ENCODE data around the gene MRPL20. TPM values are rescaled to one million over a fixed set of nuclear protein-coding genes. Genes with fewer than 3 reads are reported as not detected.

The MRPL20 gene
- total and polyA plus RNA-seq, 4 experiments from 2014 or later: 119 to 202 (median 147) TPM

GRCh38 chr1:1435911-1436629 is 29.0 kb upstream of the MRPL20 start:
- H3K9me3 ChIP-seq (ENCODE audit: control insufficient read depth in 1 of 2, low read length in 2 of 2): no peaks in the 10 kb centered on the region
- Mint-ChIP-seq H3K27ac (no peak overlapping the region), H3K36me3 (no peaks in the 10 kb centered on the region), H3K4me3 (peak overlapping the region in 6 of 8 donors; percentile 21 to 72 (median 46)), H3K4me1 (peaks cover 0 to 8% (median 3%) of the 10 kb centered on the region in 4 donors), H3K27me3 (peaks cover 10 to 12% of the 10 kb centered on the region in 2 donors), H3K9me3 (no peaks in the 10 kb centered on the region)
- intact Hi-C loops (cut with micrococcal nuclease): no loop called here
- no peak overlapping the region for H3K4me3 ChIP-seq (ENCODE audit: low read length in 2 of 2)
- DNase-seq: peak in 1 of 5 donors; percentile 33
- CTCF ChIA-PET (ENCODE audit: partially characterized antibody): no interaction called here
- H3K27ac ChIP-seq (ENCODE audit: low read depth, low read length): no peak overlapping the region
- peaks cover 7% of the 10 kb centered on the region for H3K4me1 ChIP-seq (ENCODE audit: insufficient read depth, low read length)
- POLR2A ChIA-PET (ENCODE audit: partially characterized antibody): no interaction called here
- peaks cover 24% of the 10 kb centered on the region for H3K27me3 ChIP-seq (ENCODE audit: insufficient read depth, low read length)
- H3K36me3 ChIP-seq (ENCODE audit: insufficient read depth, low read length): no peaks in the 10 kb centered on the region

- CTCF ChIA-PET (ENCODE audit: partially characterized antibody): no interaction called here
- Mint-ChIP-seq H3K27me3 (peaks cover 7 to 10% of the 10 kb centered on the region in 2 donors), H3K27ac (no peak within 1 kb of the TSS), H3K36me3 (no peaks in the 10 kb centered on the region), H3K9me3 (no peaks in the 10 kb centered on the region), H3K4me3 (peak within 1 kb of the TSS in 6 of 8 donors; percentile 21 to 77 (median 49)), H3K4me1 (peaks cover 0 to 8% (median under 1%) of the 10 kb centered on the region in 4 donors)
- peaks cover 24% of the 10 kb centered on the region for H3K27me3 ChIP-seq (ENCODE audit: insufficient read depth, low read length)
- POLR2A ChIA-PET (ENCODE audit: partially characterized antibody): no interaction called here
- H3K27ac ChIP-seq (ENCODE audit: low read depth, low read length): no peak within 1 kb of the TSS
- intact Hi-C loops (cut with micrococcal nuclease): no loop called here
- peak; percentile 39 to 52 (median 43) for DNase-seq
- H3K4me3 ChIP-seq (ENCODE audit: low read length in 2 of 2): no peak within 1 kb of the TSS
- H3K4me1 ChIP-seq (ENCODE audit: insufficient read depth, low read length): peaks cover 7% of the 10 kb centered on the region
- H3K9me3 ChIP-seq (ENCODE audit: control insufficient read depth in 1 of 2, low read length in 2 of 2): no peaks in the 10 kb centered on the region
- H3K36me3 ChIP-seq (ENCODE audit: insufficient read depth, low read length): no peaks in the 10 kb centered on the region
These were observed 28.2 kb upstream of the MRPL20 start, which contains the start of gene VWA1 for GRCh38 chr1:1435106-1435903. Gene VWA1 (plus strand): TSS chr1:1435690. CDS start chr1:1435749, 59 bp downstream.

DNA sequence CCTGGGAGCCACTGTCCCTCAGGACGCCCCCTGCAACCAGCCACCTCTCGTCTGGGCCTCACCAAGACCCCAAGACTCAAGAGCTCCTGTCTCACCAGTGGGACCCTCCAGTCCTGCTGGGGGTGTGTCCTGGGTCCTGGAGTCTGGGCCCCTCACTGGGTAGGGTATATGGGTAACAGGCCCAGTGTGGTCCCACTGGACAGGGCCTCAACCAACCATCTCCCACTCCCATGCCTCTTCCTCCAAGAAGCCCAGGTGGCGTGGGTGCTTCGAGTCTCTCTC is 27.7 kb upstream of the MRPL20 start:
- H3K27ac ChIP-seq (ENCODE audit: low read depth, low read length): no peak overlapping the region
- CTCF ChIA-PET (ENCODE audit: partially characterized antibody): no interaction called here
- intact Hi-C loops (cut with micrococcal nuclease): no loop called here
- H3K27me3 Mint-ChIP-seq: peaks cover 10 to 12% of the 10 kb centered on the region in 2 donors
- peaks cover 24% of the 10 kb centered on the region for H3K27me3 ChIP-seq (ENCODE audit: insufficient read depth, low read length)
- H3K4me3 ChIP-seq (ENCODE audit: low read length in 2 of 2): no peak overlapping the region
- no peaks in the 10 kb centered on the region for H3K9me3 Mint-ChIP-seq
- no peaks in the 10 kb centered on the region for H3K36me3 Mint-ChIP-seq
- peaks cover 7% of the 10 kb centered on the region for H3K4me1 ChIP-seq (ENCODE audit: insufficient read depth, low read length)
- H3K4me1 Mint-ChIP-seq: peaks cover 0 to 8% (median under 1%) of the 10 kb centered on the region in 4 donors
- no peak overlapping the region for H3K27ac Mint-ChIP-seq
- H3K4me3 Mint-ChIP-seq: peak overlapping the region in 2 of 8 donors; percentile 15 to 77
- POLR2A ChIA-PET (ENCODE audit: partially characterized antibody): no interaction called here
- no peak for DNase-seq
- H3K36me3 ChIP-seq (ENCODE audit: insufficient read depth, low read length): no peaks in the 10 kb centered on the region
- H3K9me3 ChIP-seq (ENCODE audit: control insufficient read depth in 1 of 2, low read length in 2 of 2): no peaks in the 10 kb centered on the region

GRCh38 chr1:1434131-1434823 is 27.2 kb upstream of the MRPL20 start:
- intact Hi-C loops (cut with micrococcal nuclease): no loop called here
- Mint-ChIP-seq H3K27ac (no peak overlapping the region), H3K4me1 (peaks cover 0 to 8% (median under 1%) of the 10 kb centered on the region in 4 donors), H3K9me3 (no peaks in the 10 kb centered on the region), H3K4me3 (peak overlapping the region in 1 of 8 donors; percentile 77), H3K36me3 (no peaks in the 10 kb centered on the region), H3K27me3 (peaks cover 12 to 14% of the 10 kb centered on the region in 2 donors)
- Histone ChIP-seq H3K36me3 (ENCODE audit: insufficient read depth, low read length) (no peaks in the 10 kb centered on the region), H3K27me3 (ENCODE audit: insufficient read depth, low read length) (peaks cover 24% of the 10 kb centered on the region), H3K9me3 (ENCODE audit: control insufficient read depth in 1 of 2, low read length in 2 of 2) (no peaks in the 10 kb centered on the region), H3K4me1 (ENCODE audit: insufficient read depth, low read length) (peaks cover 7% of the 10 kb centered on the region), H3K4me3 (ENCODE audit: low read length in 2 of 2) (no peak overlapping the region), H3K27ac (ENCODE audit: low read depth, low read length) (no peak overlapping the region)
- ChIA-PET CTCF (ENCODE audit: partially characterized antibody) (no interaction called here), POLR2A (ENCODE audit: partially characterized antibody) (no interaction called here)
- peak in 1 of 5 donors; percentile 37 for DNase-seq

DNA sequence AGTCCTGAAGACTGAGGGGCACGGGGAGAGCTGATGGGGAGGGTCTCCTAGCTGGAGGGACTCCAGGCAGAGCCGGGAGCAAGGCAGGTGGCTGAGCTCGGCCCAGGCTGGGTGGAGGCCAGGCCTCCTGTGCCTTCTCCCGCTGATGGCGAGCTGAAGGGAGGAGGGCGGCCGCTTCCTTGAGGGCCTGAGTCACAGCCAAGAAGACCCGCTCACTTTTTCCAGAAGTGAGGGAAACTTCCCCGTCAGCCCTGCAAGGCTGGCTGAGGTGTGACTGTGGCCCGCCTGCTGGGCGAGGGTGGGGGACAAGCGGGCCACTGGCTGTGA is 26.7 kb upstream of the MRPL20 start:
- CTCF ChIA-PET (ENCODE audit: partially characterized antibody): no interaction called here
- Histone ChIP-seq H3K4me3 (ENCODE audit: low read length in 2 of 2) (no peak overlapping the region), H3K4me1 (ENCODE audit: insufficient read depth, low read length) (peaks cover 7% of the 10 kb centered on the region), H3K27me3 (ENCODE audit: insufficient read depth, low read length) (peaks cover 24% of the 10 kb centered on the region), H3K27ac (ENCODE audit: low read depth, low read length) (no peak overlapping the region), H3K9me3 (ENCODE audit: control insufficient read depth in 1 of 2, low read length in 2 of 2) (no peaks in the 10 kb centered on the region), H3K36me3 (ENCODE audit: insufficient read depth, low read length) (no peaks in the 10 kb centered on the region)
- Mint-ChIP-seq H3K9me3 (no peaks in the 10 kb centered on the region), H3K27me3 (peaks cover 12 to 16% of the 10 kb centered on the region in 2 donors), H3K36me3 (no peaks in the 10 kb centered on the region), H3K4me3 (no peak overlapping the region), H3K4me1 (peaks cover 0 to 8% (median under 1%) of the 10 kb centered on the region in 4 donors), H3K27ac (no peak overlapping the region)
- intact Hi-C loops (cut with micrococcal nuclease): no loop called here
- POLR2A ChIA-PET (ENCODE audit: partially characterized antibody): no interaction called here
- peak in 1 of 5 donors; percentile 30 for DNase-seq

DNA sequence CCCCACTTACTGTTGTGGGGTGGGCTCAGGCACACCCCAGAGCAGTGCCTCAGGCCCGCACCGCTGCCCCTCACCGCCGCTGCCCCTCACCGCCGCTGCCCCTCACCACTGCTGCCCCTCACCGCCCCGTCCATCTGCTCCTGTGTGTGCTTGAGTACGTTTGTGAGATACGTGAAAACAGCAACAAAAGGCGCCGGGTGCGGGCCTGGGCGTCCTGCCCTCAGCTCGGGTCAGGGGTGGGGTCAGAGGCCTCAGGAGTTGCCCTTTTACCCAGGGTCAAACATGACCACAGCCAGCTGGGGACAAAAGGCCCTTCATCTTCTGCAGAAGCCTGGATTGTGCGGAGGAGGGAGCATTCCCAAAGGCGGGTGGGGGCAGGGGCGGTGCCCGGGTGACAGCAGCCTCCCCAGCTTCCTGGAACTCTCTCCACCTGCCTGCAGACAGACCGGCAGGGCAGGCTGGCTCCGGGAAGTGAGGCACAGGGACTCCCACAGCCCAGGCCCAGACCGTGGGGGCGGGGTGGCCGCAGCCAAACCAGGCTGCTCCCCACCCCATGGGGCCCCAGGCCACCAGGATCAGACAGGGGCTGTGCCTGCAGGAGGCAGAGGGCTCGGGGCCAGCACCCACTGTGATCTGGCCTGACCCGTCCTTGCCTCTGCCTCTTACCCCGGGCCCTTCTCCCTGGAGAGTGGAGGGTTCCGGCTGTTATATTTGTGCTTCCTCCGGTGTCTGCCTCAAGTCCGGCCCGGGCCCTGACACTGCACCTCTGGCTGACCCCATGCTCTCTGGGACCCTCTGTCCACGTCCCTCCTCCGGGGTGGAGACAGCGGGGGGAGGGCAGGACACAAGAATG is 26.1 kb upstream of the MRPL20 start:
- no peaks in the 10 kb centered on the region for H3K9me3 ChIP-seq (ENCODE audit: control insufficient read depth in 1 of 2, low read length in 2 of 2)
- peaks cover 0 to 13% (median 3%) of the 10 kb centered on the region in 4 donors for H3K4me1 Mint-ChIP-seq
- POLR2A ChIA-PET (ENCODE audit: partially characterized antibody): no interaction called here
- H3K9me3 Mint-ChIP-seq: no peaks in the 10 kb centered on the region
- H3K27me3 ChIP-seq (ENCODE audit: insufficient read depth, low read length): peaks cover 24% of the 10 kb centered on the region
- no peak overlapping the region for H3K4me3 Mint-ChIP-seq
- CTCF ChIA-PET (ENCODE audit: partially characterized antibody): no interaction called here
- H3K27ac ChIP-seq (ENCODE audit: low read depth, low read length): no peak overlapping the region
- no peak overlapping the region for H3K4me3 ChIP-seq (ENCODE audit: low read length in 2 of 2)
- peaks cover 7% of the 10 kb centered on the region for H3K4me1 ChIP-seq (ENCODE audit: insufficient read depth, low read length)
- DNase-seq: peak in 1 of 5 donors; percentile 29
- H3K36me3 Mint-ChIP-seq: no peaks in the 10 kb centered on the region
- peaks cover 14 to 19% of the 10 kb centered on the region in 2 donors for H3K27me3 Mint-ChIP-seq
- intact Hi-C loops (cut with micrococcal nuclease): no loop called here
- H3K36me3 ChIP-seq (ENCODE audit: insufficient read depth, low read length): no peaks in the 10 kb centered on the region
- H3K27ac Mint-ChIP-seq: no peak overlapping the region
